T-helper 2 cell (primary cell): ENCODE measurements around the gene GPD2.

Experiments used
- DNase-seq, 5 experiments: peaks; one replicate each; pipeline versions ENCODE4 v3.0.0 to v3.0.0-alpha.2; 2012 to 2022
- total RNA-seq, 2 donors: gene quantifications; one replicate each; lab custom pipeline; 2026; lab: John Stamatoyannopoulos, UW

Gene GPD2
- total RNA-seq: 13.7 to 25.5 reads per million in 2 donors

GRCh38 chr2:156435718-156436496 is at the start of gene GPD2:
Gene GPD2 (plus strand): TSS chr2:156436379. CDS start chr2:156476106, 39,727 bp downstream.
- peak; percentile 31 to 70 (median 54) for DNase-seq

DNA sequence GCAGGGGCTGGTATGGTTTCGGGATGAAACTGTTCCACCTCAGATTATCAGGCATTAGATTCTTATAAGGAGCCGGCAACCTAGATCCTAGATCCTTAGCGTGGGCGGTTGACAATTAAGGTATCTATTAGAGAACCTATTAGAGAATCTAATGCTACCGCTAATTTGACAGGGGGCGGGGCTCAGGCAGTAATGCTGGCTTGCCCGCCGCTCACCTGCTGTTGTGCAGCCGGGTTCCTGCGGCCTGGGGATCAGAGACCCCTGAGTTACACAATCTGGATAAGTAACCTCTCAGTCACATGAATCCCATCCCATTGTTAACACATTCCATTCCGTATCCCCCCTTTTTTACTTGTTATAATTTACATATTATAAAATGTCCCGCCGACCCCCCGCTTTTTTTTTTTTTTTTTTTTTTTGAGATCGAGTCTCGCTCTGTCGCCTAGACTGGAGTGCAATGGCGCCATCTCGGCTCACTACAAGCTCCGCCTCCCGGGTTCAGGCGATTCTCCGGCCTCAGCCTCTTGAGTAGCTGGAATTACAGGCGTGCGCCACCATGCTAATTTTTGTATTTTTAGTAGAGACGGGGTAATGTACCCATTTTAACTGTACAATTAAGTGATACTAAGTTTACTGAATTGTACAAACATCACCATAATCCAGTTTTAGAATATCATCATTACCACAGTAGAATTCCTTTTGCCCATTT is 42.0 kb upstream of the GPD2 start:
- no peak for DNase-seq

DNA sequence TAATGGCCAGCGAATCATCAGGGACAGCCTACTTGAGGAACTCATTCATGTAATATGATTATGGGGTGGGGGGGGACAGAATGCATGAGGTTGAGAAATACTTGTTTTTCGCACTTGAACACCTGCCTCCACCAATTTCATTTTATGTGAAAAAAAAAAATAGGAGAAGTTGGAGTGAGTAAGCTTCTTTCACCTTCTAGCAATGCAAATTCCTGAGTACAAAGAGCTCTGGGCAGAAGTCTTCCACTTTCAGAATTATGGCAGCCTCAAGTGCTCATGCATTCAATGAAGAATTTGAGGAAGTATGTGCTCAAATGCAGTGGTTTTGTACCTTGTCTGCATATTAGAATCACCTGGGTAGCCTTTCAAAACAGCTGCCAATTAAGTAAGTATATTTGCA is 40.1 kb upstream of the GPD2 start:
- DNase-seq: no peak

DNA sequence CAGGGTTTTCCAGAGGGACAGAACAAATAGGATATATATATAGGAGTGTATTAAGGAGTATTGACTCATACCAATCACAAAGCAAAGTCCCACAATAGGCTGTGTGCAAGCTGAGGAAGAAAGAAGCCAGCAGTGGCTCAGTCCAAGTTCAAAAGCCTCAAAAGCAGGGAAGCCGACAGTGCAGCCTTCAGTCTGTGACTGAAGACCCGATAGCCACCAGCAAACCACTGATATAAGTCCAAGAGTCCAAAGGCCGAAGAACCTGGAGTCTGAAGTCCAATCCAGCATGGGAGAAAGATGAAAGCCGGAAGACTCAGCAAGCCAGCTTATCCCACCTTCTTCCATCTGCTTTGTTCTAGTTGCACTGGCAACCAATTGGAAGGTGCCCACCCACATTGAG is 39.0 kb upstream of the GPD2 start:
- no peak for DNase-seq

DNA sequence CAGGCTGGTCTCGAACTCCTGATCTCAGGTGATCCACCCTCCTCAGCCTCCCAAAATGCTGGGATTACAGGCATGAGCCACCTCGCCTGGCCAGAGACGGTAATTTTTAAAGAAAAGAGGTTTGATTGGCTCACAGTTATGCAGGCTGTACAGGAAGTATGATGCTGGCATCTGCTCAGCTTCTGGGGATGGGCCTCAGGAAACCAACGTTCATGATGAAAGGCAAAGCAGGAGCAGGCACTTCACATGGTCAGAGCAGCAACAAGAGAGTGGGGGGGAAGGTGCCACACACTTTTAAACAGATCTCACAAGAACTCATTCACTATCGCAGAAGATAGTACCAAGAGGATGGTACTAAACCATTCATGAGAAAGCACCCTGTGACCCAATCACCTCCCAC is 38.0 kb upstream of the GPD2 start:
- DNase-seq: peak in 1 of 5 experiments; percentile 19

- DNase-seq: peak in 1 of 5 experiments; percentile 9
Measured at GRCh38 chr2:156399224-156399949, 36.8 kb upstream of the GPD2 start.

DNA sequence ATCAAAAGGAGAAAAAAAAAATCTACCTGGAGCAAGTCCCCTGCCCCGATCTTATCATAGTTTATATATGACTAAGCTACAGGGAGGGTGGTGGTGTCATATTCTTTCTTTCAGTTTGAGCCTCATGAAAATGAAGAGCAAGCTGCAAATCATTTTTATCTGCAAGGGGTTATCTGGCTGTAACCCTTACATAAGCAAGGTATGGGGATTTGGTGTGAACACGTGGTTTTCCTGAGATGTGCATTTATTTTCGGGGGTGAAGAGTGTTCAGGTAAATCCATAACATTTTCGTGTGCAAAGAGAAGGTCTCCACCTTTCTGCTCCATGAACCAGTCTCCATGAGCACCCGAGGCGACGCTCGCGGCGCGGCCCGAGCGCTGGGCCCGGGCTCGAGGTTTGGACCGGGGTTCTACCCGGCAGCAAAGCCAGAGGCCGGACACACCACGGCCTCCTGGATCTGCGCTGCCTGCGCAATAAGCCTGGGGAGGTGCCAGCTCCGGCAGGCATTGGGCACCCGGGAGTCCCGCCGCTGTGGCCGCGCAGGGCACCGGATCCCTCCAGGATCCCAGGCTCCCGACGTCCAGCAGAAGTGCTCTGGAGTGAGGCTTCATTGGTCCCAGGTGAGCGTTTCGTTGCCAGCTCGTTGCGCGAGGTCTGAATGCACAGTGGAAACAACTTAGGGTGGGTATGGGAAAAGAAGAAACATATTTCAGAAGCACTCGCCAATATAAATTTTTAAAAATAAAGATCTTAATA is 36.1 kb upstream of the GPD2 start:
- peak in 3 of 5 experiments; percentile 21 to 89 (median 27) for DNase-seq

DNA sequence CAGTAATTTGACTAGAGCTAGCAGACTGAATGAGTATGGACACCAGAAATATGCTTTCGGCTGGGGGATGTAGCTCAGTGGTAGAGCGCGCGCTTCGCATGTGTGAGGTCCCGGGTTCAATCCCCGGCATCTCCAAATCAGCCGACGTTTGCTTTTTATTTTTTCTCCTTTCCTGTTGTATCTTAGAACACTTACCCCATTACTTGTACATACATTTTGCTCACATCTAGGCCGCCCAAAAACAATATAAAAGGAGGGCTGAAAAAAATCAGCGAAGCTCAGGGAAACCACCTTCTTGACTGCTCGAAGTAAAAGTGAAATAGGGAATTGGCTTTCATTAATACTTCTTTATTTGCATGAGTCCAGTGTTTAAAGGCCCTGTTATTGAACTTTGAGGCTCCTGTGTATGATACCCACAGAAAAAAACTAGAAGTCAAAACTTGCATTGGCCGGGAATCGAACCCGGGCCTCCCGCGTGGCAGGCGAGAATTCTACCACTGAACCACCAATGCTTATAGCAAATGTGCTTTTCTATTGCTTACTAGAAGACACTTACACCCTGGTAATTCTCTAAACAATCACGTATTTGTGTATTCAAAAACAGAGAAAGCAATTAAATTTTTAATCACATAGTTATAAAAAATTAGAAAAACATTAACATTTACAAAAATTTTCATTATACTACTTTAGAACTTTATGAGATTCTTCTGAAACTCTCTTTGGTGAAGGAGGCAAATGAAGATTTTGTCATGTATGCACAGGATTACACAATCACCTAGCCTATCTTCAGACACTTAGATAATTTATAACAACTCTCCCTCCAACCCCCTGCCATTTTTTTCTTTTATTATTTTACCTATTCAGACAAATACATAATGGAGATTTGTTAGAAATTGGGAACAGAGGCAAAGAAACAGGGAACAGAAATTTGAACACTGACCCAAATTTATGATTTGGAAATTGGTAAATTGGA is 35.2 kb upstream of the GPD2 start:
- peak; percentile 43 to 81 (median 66) for DNase-seq

- DNase-seq: no peak
Measured at GRCh38 chr2:156401861-156402260, 34.3 kb upstream of the GPD2 start.

GRCh38 chr2:156405586-156405985 is 30.6 kb upstream of the GPD2 start:
- no peak for DNase-seq

GRCh38 chr2:156411835-156412234 is 24.3 kb upstream of the GPD2 start:
- DNase-seq: no peak

- DNase-seq: no peak
Measured at GRCh38 chr2:156421851-156422250, 14.3 kb upstream of the GPD2 start.

DNA sequence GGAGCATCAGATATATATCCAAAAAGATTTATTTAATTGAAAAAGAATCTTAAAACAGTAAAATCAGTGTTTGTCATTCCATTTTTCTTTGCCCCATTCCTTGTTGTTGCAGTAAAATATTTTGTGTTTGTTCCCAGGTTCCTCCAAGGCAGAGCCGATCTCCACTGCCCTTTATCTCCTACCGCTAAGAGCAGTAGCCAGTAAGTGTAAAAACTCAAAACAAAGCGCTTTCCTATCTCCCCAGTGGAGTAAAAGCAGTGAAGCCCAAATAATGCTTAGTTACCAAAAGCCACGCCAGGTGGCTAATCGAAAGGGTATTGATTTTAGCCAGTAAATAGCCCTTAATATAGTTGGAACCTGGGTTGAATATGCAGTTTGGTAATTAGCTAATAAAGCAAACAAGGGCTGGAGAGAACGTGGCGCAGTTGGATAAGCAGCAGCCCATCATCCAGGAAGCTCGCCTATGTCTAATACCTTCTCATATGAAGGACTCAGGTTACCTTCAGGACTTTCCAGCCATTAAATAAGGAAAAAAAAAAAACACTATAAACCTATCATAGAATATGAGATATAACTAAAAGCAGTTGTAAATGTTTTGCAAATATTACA is 12.4 kb upstream of the GPD2 start:
- DNase-seq: no peak

DNA sequence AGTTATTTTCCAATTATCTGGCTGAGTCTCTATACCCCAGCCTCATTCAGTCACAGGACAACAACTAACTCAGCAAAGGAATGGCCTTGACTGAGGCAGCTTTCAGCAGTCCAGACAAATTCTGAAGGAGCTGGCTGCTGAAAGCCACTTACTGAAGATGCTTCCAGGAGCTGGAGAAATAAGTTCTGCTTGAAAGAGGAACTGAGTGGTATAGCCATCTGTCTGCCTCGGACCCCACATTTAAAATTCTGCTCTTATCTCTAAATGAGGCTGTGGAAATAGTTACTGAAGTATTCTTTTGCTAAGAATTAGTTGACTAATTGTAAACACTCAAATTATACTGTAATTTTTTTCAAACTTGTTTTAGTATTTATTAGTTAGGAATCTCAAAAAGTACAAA is 9.1 kb upstream of the GPD2 start:
- DNase-seq: no peak

- DNase-seq: no peak
Measured at GRCh38 chr2:156429211-156429610, 7.0 kb upstream of the GPD2 start.

- DNase-seq: no peak
Measured at GRCh38 chr2:156430236-156430979, 5.8 kb upstream of the GPD2 start.

GRCh38 chr2:156430980-156431358 is 5.2 kb upstream of the GPD2 start:
- peak in 1 of 5 experiments; percentile 45 for DNase-seq

- DNase-seq: peak in 2 of 5 experiments; percentile 2 to 25
Measured at GRCh38 chr2:156434461-156435291, 1.5 kb upstream of the GPD2 start.

DNA sequence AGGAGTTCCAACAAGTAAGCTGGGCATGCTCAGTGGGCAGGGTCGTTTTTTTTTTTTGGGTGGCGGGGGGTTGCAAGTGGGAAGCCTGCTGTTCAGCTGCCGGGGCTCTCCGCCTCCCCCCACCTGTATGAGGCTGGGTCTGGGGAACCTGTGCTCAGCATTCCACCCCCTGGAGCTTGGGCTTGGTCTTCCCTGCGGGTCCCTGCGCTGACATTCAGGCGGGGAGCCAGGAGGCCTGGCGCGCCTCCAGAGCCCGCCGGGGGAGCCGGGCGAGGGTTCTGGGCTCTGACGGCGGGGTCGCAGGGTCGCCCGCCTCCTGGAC is 822 bp upstream of the GPD2 start:
- no peak for DNase-seq
